Chondrocyte (in vitro differentiated cells): ENCODE results near the gene IKZF4. TPM values are rescaled to one million over a fixed set of nuclear protein-coding genes. Genes with fewer than 3 reads are reported as not detected.
"Not testable (repeated sequence)": the region's sequence is repeated elsewhere in the genome, so short reads cannot be mapped to it uniquely, and the experiment has no call there.

ENCODE experiments used
- DNase-seq: peaks from one replicate; pipeline ENCODE4 v3.0.0; 2021; ENCODE audit warnings: mixed read lengths, low spot score
- H3K27ac Mint-ChIP-seq: one replicate; pipeline ENCODE4 v1.8.0; 2021; ENCODE audit warnings: mild to moderate bottlenecking, moderate library complexity, mixed read lengths; ENCODE audit not compliant: unreplicated experiment
- H3K27me3 Mint-ChIP-seq: 2 replicates; pipeline ENCODE4 v1.8.0; 2021; ENCODE audit warnings: low read depth, mixed read lengths
- H3K36me3 Mint-ChIP-seq: 2 replicates; pipeline ENCODE4 v1.8.0; 2021; ENCODE audit warnings: low read depth, mixed read lengths
- H3K4me1 Mint-ChIP-seq: 2 replicates; pipeline ENCODE4 v1.8.0; 2021; ENCODE audit warnings: low read depth, mild to moderate bottlenecking, mixed read lengths
- H3K4me3 Mint-ChIP-seq: one replicate; pipeline ENCODE4 v1.8.0; 2021; ENCODE audit warnings: mild to moderate bottlenecking, moderate library complexity, mixed read lengths; ENCODE audit not compliant: unreplicated experiment
- H3K9me3 Mint-ChIP-seq: 2 replicates; pipeline ENCODE4 v1.8.0; 2021; ENCODE audit warnings: low read depth, mixed read lengths
- total RNA-seq: library from RNA; stranded (reverse); gene quantifications from 3 replicates; pipeline ENCODE4 v1.2.1, GENCODE V29; 2021
- TF ChIP-seq, protein P1 (sequence below): fragments of 200-600 bp; sonication (generic); IDR thresholded peaks from 2 replicates; pipeline ENCODE4 v1.5.0; 2021; ENCODE audit warnings: antibody characterized with exemption, mild to moderate bottlenecking, moderate library complexity

Gene IKZF4
- total RNA-seq, 1 donor from 2014 or later: 6.1 TPM

DNA sequence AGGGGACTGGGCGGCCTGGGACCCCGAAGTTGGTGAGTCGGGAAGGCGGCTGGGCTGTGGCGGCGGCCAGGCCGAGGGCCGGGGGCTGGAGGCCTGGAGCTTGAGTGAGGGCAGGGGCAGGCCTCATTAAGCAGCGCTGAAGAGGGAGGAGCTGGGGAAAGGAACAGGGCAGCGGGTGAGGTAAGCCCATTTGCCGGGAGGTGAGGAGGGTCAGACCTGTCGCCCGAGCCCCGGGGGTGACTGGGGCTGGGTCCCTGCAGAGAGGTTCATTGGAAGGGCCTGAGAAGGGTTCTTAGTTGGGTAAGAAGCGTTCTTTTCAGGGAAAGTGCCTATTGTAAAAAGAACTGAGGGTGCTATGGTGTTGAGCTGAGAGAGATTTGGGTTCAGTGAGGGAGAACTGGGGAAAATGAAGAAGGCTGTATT is 46.5 kb upstream of the IKZF4 start:
- Mint-ChIP-seq H3K36me3 (peaks cover 8% of the 10 kb centered on the region), H3K4me3 (no peak overlapping the region)

GRCh38 chr12:55978393-55978792 is 42.5 kb upstream of the IKZF4 start:
- Mint-ChIP-seq H3K4me3 (no peak overlapping the region), H3K4me1 (peaks cover 24% of the 10 kb centered on the region), H3K36me3 (peaks cover 18% of the 10 kb centered on the region), H3K9me3 (no peaks in the 10 kb centered on the region), H3K27me3 (no peaks in the 10 kb centered on the region), H3K27ac (no peak overlapping the region)
- TF ChIP-seq, protein P1, sequence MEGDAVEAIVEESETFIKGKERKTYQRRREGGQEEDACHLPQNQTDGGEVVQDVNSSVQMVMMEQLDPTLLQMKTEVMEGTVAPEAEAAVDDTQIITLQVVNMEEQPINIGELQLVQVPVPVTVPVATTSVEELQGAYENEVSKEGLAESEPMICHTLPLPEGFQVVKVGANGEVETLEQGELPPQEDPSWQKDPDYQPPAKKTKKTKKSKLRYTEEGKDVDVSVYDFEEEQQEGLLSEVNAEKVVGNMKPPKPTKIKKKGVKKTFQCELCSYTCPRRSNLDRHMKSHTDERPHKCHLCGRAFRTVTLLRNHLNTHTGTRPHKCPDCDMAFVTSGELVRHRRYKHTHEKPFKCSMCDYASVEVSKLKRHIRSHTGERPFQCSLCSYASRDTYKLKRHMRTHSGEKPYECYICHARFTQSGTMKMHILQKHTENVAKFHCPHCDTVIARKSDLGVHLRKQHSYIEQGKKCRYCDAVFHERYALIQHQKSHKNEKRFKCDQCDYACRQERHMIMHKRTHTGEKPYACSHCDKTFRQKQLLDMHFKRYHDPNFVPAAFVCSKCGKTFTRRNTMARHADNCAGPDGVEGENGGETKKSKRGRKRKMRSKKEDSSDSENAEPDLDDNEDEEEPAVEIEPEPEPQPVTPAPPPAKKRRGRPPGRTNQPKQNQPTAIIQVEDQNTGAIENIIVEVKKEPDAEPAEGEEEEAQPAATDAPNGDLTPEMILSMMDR: no peak
- DNase-seq: no peak

More for the DNA sequence above, 46.5 kb upstream of the IKZF4 start:
- TF ChIP-seq, protein P1: no peak
- DNase-seq: peak; percentile 91
- H3K27me3 Mint-ChIP-seq: no peaks in the 10 kb centered on the region
- no peak overlapping the region for H3K27ac Mint-ChIP-seq
- peaks cover 19% of the 10 kb centered on the region for H3K4me1 Mint-ChIP-seq
- H3K9me3 Mint-ChIP-seq: no peaks in the 10 kb centered on the region

GRCh38 chr12:55979069-55979468 is 41.8 kb upstream of the IKZF4 start:
- no peaks in the 10 kb centered on the region for H3K9me3 Mint-ChIP-seq
- H3K4me3 Mint-ChIP-seq: no peak overlapping the region
- H3K36me3 Mint-ChIP-seq: peaks cover 22% of the 10 kb centered on the region
- no peak for DNase-seq
- peaks cover 24% of the 10 kb centered on the region for H3K4me1 Mint-ChIP-seq
- no peak overlapping the region for H3K27ac Mint-ChIP-seq
- TF ChIP-seq, protein P1: no peak
- no peaks in the 10 kb centered on the region for H3K27me3 Mint-ChIP-seq

GRCh38 chr12:55981882-55982281 is 39.0 kb upstream of the IKZF4 start:
- not testable (repeated sequence) for H3K27me3 Mint-ChIP-seq, H3K9me3 Mint-ChIP-seq, H3K4me3 Mint-ChIP-seq, DNase-seq, H3K27ac Mint-ChIP-seq
- Mint-ChIP-seq H3K36me3 (peaks cover 29% of the 10 kb centered on the region), H3K4me1 (peaks cover 14% of the 10 kb centered on the region)

- H3K27ac Mint-ChIP-seq: peak overlapping the region; percentile 29
- TF ChIP-seq, protein P1: no peak
- no peak overlapping the region for H3K4me3 Mint-ChIP-seq
- H3K27me3 Mint-ChIP-seq: no peaks in the 10 kb centered on the region
- DNase-seq: no peak
- H3K9me3 Mint-ChIP-seq: no peaks in the 10 kb centered on the region
- H3K4me1 Mint-ChIP-seq: peaks cover 13% of the 10 kb centered on the region
- H3K36me3 Mint-ChIP-seq: peaks cover 30% of the 10 kb centered on the region
Observed at GRCh38 chr12:55982319-55982936, 38.4 kb upstream of the IKZF4 start.

- no peak overlapping the region for H3K4me3 Mint-ChIP-seq
- no peaks in the 10 kb centered on the region for H3K27me3 Mint-ChIP-seq
- H3K27ac Mint-ChIP-seq: no peak overlapping the region
- TF ChIP-seq, protein P1: no peak
- H3K36me3 Mint-ChIP-seq: peaks cover 29% of the 10 kb centered on the region
- peaks cover 12% of the 10 kb centered on the region for H3K4me1 Mint-ChIP-seq
- H3K9me3 Mint-ChIP-seq: no peaks in the 10 kb centered on the region
- no peak for DNase-seq
Observed at GRCh38 chr12:55983232-55983842, 37.5 kb upstream of the IKZF4 start.
